ENCODE results near the gene KCNQ1. TPM values are rescaled to one million over a fixed set of nuclear protein-coding genes. Genes with fewer than 3 reads are reported as not detected.

The KCNQ1 gene
- total and polyA plus RNA-seq, 2 donors (not counting 1 experiment from before 2014, with no cell fraction given): 21.5 to 28.8 TPM

DNA sequence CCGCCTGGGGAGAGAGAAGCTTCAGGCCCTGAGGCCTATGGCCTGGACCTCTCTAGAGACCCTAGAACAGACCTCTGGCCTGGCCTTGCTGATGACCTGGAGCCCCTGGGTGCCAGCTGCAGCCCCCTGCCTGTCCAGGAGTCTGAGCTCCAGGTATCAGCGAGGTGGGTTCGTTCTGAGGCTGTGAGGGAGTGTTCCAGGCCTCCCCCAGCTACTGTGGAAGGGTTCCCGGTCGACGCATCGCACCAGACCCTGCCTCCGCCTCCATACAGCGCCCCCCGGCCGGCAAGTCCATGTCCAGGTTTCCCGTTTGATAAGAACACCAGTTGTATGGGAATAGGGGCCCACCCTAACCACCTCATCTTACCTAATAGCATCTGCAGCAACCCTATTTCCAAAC, 111.1 kb downstream of the KCNQ1 start:
- H3K9me3 Mint-ChIP-seq (ENCODE audit: insufficient read depth): no peaks in the 10 kb centered on the region
- no peak overlapping the region for H3K4me3 Mint-ChIP-seq
- H3K36me3 ChIP-seq (replicated peaks in 1 of 2; ENCODE audit: control extremely low read depth in 1 of 2, control insufficient read depth in 1 of 2, extremely low read depth in 1 of 2, insufficient read depth in 2 of 2, low read length in 1 of 2): no peaks in the 10 kb centered on the region
- H3K27ac Mint-ChIP-seq: no peak overlapping the region
- no peaks in the 10 kb centered on the region for H3K9me3 ChIP-seq (ENCODE audit: control extremely low read depth in 1 of 3, control insufficient read depth in 2 of 3, insufficient read depth in 1 of 3, low read length in 2 of 3)
- no peak overlapping the region for H2AFZ ChIP-seq (ENCODE audit: insufficient read depth, low read depth, low read length, poor library complexity, severe bottlenecking)
- H3K4me1 Mint-ChIP-seq: peaks cover 36% of the 10 kb centered on the region
- H3K9ac ChIP-seq (ENCODE audit: low read length): no peak overlapping the region
- ChIA-PET POLR2A (no interaction called here), CTCF (no interaction called here)
- WGBS (ENCODE audit: insufficient coverage): 80% methylated on average over 9 of the region's 12 CpGs
- H3K27ac ChIP-seq (ENCODE audit: low read length in 2 of 2): no peak overlapping the region
- DNase-seq (no peak), ATAC-seq (ENCODE audit: low read depth) (no peak)
- no peak overlapping the region for H3K4me3 ChIP-seq (ENCODE audit: control extremely low read depth in 1 of 5, extremely low read depth in 1 of 5, insufficient read depth in 1 of 5, low read depth in 2 of 5, low read length in 4 of 5)
- H3K27me3 ChIP-seq (replicated peaks in 1 of 4; ENCODE audit: control extremely low read depth in 1 of 4, control insufficient read depth in 3 of 4, insufficient read depth in 4 of 4, low read length in 3 of 4): no peaks in the 10 kb centered on the region
- H3K27me3 Mint-ChIP-seq: no peaks in the 10 kb centered on the region
- TF ChIP-seq, protein P1, sequence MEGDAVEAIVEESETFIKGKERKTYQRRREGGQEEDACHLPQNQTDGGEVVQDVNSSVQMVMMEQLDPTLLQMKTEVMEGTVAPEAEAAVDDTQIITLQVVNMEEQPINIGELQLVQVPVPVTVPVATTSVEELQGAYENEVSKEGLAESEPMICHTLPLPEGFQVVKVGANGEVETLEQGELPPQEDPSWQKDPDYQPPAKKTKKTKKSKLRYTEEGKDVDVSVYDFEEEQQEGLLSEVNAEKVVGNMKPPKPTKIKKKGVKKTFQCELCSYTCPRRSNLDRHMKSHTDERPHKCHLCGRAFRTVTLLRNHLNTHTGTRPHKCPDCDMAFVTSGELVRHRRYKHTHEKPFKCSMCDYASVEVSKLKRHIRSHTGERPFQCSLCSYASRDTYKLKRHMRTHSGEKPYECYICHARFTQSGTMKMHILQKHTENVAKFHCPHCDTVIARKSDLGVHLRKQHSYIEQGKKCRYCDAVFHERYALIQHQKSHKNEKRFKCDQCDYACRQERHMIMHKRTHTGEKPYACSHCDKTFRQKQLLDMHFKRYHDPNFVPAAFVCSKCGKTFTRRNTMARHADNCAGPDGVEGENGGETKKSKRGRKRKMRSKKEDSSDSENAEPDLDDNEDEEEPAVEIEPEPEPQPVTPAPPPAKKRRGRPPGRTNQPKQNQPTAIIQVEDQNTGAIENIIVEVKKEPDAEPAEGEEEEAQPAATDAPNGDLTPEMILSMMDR (IDR thresholded peaks at IDR 0.05): no peak
- no peak for TF ChIP-seq EZH2 (IDR thresholded peaks at IDR 0.05; ENCODE audit: borderline replicate concordance, insufficient read depth, low read depth, low read length, poor library complexity, severe bottlenecking)
- H4K20me1 ChIP-seq (ENCODE audit: control insufficient read depth, insufficient read depth, low read length, poor library complexity, severe bottlenecking): peaks cover 68% of the 10 kb centered on the region
- H3K4me1 ChIP-seq (ENCODE audit: control insufficient read depth in 2 of 2, insufficient read depth in 2 of 2, low read length in 2 of 2): peaks cover 17 to 20% of the 10 kb centered on the region in 2 donors
- intact Hi-C loops (cut with micrococcal nuclease): no loop called here
- peaks cover 20% of the 10 kb centered on the region for H3K79me2 ChIP-seq (ENCODE audit: control insufficient read depth, insufficient read depth, low read length)
- no peak overlapping the region for H3K4me2 ChIP-seq (replicated peaks; ENCODE audit: low read depth, low read length, poor library complexity, severe bottlenecking)

DNA sequence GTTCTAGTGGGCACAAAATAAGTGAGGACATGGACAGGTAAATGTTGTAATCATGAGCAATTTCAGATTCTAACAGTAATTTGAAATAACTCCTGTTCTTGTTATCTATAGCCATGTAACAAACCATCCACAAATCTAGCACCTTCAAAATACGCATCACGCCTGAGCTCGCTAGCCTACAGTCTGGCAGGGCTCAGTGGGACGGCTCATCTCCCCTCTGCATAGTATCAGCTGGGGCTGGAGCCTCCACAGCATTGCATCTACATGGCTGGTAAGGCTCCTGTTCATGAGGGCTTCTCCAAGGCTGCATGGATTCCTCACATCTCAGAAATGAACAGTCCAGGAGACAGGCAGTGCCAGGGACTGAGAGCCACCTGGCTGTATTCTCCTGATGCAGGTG, 112.6 kb downstream of the KCNQ1 start:
- H2AFZ ChIP-seq (ENCODE audit: insufficient read depth, low read depth, low read length, poor library complexity, severe bottlenecking): no peak overlapping the region
- 100% methylated on average over 4 of the region's 4 CpGs for WGBS (ENCODE audit: insufficient coverage)
- no peak overlapping the region for H3K27ac Mint-ChIP-seq
- no peak overlapping the region for H3K27ac ChIP-seq (ENCODE audit: low read length in 2 of 2)
- peaks cover 20% of the 10 kb centered on the region for H3K79me2 ChIP-seq (ENCODE audit: control insufficient read depth, insufficient read depth, low read length)
- H3K4me1 ChIP-seq (ENCODE audit: control insufficient read depth in 2 of 2, insufficient read depth in 2 of 2, low read length in 2 of 2): peaks cover 17 to 20% of the 10 kb centered on the region in 2 donors
- CTCF ChIA-PET: no interaction called here
- intact Hi-C loops (cut with micrococcal nuclease): no loop called here
- H3K4me1 Mint-ChIP-seq: peaks cover 32% of the 10 kb centered on the region
- H4K20me1 ChIP-seq (ENCODE audit: control insufficient read depth, insufficient read depth, low read length, poor library complexity, severe bottlenecking): peaks cover 68% of the 10 kb centered on the region
- H3K4me3 Mint-ChIP-seq: no peak overlapping the region
- ATAC-seq (ENCODE audit: low read depth): no peak
- H3K4me3 ChIP-seq (ENCODE audit: control extremely low read depth in 1 of 5, extremely low read depth in 1 of 5, insufficient read depth in 1 of 5, low read depth in 2 of 5, low read length in 4 of 5): no peak overlapping the region
- no peak overlapping the region for H3K9ac ChIP-seq (ENCODE audit: low read length)
- no peak overlapping the region for H3K4me2 ChIP-seq (replicated peaks; ENCODE audit: low read depth, low read length, poor library complexity, severe bottlenecking)
- POLR2A ChIA-PET: no interaction called here
- H3K9me3 ChIP-seq (ENCODE audit: control extremely low read depth in 1 of 3, control insufficient read depth in 2 of 3, insufficient read depth in 1 of 3, low read length in 2 of 3): no peaks in the 10 kb centered on the region
- H3K36me3 ChIP-seq (replicated peaks in 1 of 2; ENCODE audit: control extremely low read depth in 1 of 2, control insufficient read depth in 1 of 2, extremely low read depth in 1 of 2, insufficient read depth in 2 of 2, low read length in 1 of 2): no peaks in the 10 kb centered on the region
- no peaks in the 10 kb centered on the region for H3K27me3 ChIP-seq (replicated peaks in 1 of 4; ENCODE audit: control extremely low read depth in 1 of 4, control insufficient read depth in 3 of 4, insufficient read depth in 4 of 4, low read length in 3 of 4)
- H3K27me3 Mint-ChIP-seq: no peaks in the 10 kb centered on the region
- no peak for TF ChIP-seq EZH2 (IDR thresholded peaks at IDR 0.05; ENCODE audit: borderline replicate concordance, insufficient read depth, low read depth, low read length, poor library complexity, severe bottlenecking)
- TF ChIP-seq, protein P1 (IDR thresholded peaks at IDR 0.05): no peak
- no peak for DNase-seq
- no peaks in the 10 kb centered on the region for H3K9me3 Mint-ChIP-seq (ENCODE audit: insufficient read depth)

Data from B cell (primary cell).